NCI-H1048 (cell line): Measurements from ENCODE around the gene LOXL1.
A peak's percentile ranks its signal among the peaks of the same experiment; 100 is the strongest.
"Not testable (repeated sequence)": the region's sequence is repeated elsewhere in the genome, so short reads cannot be mapped to it uniquely, and the experiment has no call there.

Experiments used
- DNase-seq: peaks from one replicate; lab custom pipeline; 2025; lab: John Stamatoyannopoulos, UW

The LOXL1 gene

DNA sequence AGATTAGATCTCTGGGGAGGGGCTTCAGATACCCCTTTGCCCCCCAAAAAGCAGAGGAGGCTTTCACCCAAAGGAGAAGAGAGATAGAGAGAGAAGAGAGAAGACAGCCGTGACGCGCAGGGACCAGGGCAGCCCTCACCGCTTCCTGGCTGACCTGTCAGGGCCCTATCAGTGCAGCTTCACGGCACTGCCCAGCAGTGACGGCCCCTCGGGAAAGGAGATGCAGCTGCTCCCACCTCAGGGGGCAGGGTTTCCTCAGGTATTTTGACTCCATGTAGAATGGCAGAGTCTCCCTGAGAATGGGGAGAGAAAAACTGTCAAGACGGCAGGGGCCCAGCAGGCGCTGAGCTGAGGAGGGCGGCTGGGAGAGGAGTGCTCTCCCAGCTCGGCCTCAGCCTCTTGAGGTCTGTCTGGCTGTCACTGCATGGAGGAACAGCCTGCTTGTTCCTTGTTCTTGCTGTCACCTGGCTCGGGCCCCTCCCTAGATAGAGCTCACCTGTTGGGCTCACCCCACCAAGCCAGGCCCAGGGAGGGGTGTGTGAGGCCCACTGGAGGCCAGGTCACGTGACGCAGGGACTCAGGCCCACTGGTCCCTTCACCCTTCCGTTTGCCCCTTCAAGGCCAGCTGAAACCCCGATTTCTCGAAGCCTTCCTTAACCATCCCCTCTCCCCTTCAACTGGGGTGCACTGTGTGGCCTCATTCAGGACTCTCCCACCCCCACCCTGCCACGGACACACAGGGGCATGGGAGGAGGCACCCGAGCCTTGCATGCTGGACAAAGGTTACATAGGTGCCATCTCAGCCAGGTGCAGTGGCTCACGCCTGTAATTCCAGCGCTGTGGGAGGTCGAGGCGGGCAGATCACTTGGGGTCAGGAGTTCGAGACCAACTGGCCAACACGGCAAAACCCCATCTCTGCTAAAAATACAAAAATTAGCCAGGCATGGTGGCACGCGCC, 28.2 kb downstream of the LOXL1 start:
- DNase-seq: no peak

GRCh38 chr15:73955326-73955725, 29.1 kb downstream of the LOXL1 start:
- DNase-seq: no peak

DNA sequence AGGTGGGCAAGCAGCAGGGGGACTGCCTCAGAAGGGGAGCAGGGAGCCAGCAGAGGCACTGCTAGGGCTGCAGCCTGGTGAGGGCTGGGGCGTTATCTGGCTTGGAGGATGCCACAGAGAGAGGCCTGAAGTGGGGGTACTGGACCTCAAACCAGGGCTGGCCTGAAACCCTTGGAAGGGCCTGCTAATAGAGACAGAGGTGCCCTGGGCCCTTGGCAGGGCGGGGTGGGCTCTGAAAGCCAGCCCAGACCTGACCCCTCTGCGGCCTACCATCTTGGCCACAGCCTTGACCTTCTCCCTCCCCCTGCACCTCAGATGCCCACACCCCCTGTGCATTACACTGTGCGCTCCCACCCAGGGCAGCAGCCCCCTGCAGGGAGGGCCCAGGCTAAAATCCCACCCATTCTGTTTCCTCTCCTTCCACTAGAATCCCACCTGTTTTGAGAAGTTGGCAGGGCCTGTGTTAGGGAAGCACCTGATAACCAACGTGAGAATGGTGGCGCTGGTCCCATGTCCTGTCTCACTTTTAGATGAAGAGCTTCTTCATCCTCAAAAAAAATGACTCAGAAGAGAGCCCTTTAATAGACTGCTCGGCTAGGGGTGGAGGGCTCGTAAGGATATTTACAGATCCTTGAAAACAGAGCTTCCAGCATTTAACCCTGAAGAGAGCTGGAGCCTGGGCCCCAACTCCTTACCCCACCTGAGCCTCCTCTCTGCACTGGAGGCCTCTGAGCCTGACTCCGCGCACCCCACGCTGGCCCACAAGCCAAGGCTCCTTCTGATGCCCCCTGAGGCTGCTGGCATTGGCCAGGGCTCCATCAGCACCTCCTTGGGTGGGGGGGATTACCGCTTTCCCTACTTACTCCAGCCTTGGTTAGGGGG, 29.8 kb downstream of the LOXL1 start:
- DNase-seq: no peak

- DNase-seq: no peak
These were observed 30.5 kb downstream of the LOXL1 start for GRCh38 chr15:73956743-73957135.

GRCh38 chr15:73957276-73957675, 31.0 kb downstream of the LOXL1 start:
- no peak for DNase-seq

- no peak for DNase-seq
These were observed 31.5 kb downstream of the LOXL1 start for GRCh38 chr15:73957785-73958184.

DNA sequence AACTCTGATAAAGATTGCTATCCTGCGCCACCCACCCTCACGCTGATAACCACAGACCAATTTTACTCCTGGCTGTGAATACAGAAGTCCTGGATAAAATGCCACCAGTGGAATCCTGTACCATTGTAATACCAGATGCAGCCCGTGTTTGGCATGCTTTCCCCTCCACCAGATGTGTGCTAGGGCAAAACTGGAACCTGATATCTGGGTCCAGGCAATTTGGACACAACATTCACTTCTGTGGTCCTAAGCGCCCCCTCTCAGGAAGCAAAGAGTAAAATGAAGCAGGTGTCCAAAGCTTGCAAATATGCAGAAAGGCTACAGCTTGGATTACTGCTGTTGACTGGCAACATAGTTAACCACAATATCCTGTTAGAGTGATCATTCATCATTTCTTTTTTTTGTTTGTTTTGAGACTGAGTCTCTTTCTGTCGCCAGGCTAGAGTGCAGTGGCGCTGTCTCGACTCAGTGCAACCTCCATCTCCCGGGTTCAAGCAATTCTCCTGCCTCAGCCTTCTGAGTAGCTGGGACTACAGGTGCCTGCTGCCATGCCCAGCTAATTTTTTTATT, 32.8 kb downstream of the LOXL1 start:
- DNase-seq: no peak

DNA sequence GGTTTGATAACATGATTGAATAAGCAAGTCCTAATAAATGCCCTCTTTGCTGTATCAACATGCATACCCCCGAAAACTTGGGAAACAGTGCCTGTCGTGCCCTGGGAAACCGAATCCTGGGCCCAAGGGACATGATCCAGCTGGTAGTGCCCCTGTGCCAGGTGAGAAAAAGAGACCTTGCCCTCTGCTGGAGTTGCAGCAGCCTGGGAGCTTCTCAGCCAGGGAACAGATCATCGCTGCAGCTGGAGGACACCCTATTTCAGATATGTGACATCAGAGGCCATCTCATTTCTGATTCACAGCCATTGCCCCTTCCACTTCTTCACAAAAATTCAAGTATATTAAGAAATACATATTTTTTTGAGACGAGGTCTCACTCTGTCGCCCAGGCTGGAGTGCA, 33.5 kb downstream of the LOXL1 start:
- no peak for DNase-seq

DNA sequence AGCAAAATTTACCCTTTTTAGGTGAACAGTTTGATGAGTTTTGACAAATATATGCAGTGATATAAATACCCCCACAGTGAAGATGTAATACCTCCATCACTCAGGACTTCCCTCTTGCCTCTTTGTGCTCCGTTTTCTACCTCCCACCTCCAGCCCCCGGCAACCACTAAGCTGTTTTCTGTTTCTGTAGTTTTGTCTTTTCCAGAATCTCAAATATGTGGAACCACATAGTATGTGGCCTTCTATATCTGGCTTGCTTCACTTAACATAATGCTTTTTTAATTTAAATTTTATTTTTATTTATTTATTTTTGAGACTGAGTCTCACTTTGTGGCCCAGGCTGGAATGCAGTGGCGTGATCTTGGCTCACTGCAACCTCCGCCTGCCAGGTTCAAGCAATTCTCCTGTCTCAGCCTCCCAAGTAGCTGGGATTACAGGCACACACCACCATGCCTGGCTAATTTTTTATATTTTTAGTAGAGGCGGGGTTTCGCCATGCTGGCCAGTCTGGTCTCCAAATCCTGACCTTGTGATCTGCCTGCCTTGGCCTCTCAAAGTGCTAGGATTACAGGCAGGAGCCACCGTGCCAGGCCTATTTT, 34.3 kb downstream of the LOXL1 start:
- not testable (repeated sequence) for DNase-seq

DNA sequence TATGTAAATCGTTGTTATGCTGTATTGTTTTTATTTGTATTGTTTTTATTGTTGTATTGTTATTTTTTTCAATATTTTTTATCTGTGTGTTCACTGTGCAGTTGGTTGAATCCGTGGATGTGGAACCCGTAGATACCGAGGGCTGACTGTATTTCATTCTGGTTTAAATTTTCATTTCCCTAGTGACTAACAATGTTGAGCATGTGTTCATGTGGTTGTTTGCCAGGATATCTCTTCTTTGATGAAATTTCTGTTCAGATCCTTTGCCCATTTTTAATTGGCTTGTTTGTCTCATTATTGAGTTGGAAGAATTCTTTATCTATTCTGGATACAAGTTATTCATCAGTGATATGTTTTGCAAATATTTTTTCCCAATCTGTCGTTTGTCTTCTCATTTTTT, 36.2 kb downstream of the LOXL1 start:
- DNase-seq: no peak

DNA sequence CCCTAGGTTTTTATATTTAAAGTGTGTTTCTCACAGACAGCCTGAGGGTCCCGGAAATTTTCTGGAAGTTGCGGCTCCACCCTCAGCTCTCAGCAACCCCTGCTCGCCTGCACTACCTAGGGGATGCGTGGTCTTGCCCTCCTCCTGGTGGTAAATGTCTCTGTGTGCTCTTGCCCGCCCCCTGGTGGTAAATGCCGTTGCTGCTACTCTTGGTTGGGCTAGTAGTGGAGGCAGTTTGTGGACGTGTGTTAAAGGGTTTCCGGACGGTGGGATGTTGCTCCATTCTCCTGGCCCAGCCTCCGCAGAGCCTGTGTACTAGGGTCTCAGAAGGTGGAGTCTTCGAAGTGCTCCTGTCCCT, 38.5 kb downstream of the LOXL1 start:
- DNase-seq: no peak

DNA sequence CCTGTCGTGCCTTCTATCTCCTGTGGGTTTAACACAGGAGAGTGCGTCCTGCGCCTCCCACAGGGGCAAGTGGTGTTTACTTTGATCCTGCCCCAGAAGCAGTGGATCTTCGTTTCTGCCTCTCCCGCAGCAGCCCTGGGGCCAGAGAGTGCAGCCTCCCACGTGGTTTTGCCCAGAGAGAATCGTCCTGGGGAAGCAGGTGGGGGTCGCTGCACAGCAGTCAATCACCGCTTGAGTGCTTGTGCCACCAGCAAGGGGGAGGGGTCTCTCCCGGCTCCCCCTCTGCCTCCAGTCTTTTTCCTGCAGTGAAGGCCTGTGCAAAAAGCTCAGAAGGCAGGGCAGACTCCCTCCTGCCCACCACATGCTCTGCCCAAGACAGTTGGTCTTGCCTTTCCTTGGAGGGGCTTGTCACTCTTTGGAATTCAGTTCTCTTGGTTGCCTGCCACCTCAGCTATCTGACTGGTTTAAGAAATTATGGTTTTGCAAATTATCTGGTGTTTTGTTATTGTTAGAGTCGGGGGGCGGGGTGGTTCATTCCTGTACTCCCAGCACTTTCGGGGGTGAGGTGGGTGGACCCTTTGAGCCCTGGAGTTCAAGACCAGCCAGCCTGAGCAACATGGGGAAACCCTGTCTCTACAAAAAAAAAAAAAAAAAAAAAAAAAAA, 39.0 kb downstream of the LOXL1 start:
- no peak for DNase-seq

- DNase-seq: no peak
These were observed 39.5 kb downstream of the LOXL1 start for GRCh38 chr15:73965758-73966113.

DNA sequence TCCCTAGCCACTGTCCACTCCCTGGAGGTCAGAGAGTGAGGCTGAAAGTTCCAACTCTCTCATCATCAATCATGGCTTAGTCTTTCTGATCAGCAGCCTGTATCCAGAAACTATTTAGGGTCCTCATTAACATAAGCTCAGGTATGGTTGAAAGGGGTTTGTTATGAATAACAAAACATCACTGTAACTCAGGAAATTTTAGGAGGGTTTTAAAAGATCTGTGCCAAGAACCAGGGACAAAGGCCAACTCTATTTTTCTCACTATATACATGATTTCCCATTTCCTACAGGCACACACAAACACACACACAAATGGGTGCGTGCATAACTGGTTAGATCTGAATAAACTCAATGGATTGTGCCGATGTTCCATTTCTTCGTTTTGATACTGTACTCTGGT, 42.2 kb downstream of the LOXL1 start:
- DNase-seq: no peak

GRCh38 chr15:73969151-73969759, 43.0 kb downstream of the LOXL1 start:
- no peak for DNase-seq

GRCh38 chr15:73972984-73973682, 46.9 kb downstream of the LOXL1 start:
- peak; percentile 23 for DNase-seq

DNA sequence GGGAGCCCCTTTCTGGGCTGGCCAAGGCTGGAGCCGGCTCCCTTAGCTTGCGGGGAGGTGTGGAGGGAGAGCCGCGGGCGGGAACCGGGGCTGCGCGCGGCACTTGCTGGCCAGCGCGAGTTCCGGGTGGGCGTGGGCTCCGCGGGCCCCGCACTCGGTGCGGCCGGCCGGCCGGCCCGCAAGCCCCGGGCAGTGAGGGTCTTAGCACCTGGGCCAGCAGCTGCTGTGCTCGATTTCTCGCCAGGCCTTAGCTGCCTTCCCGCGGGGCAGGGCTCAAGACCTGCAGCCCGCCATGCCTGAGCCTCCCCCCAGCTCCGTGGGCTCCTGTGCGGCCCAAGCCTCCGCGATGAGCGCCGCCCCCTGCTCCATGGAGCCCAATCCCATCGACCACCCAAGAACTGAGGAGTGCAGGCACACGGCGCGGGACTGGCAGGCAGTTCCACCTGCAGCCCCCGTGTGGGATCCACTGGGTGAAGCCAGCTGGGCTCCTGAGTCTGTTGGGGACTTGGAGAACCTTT, 47.5 kb downstream of the LOXL1 start:
- DNase-seq: not testable (repeated sequence)

DNA sequence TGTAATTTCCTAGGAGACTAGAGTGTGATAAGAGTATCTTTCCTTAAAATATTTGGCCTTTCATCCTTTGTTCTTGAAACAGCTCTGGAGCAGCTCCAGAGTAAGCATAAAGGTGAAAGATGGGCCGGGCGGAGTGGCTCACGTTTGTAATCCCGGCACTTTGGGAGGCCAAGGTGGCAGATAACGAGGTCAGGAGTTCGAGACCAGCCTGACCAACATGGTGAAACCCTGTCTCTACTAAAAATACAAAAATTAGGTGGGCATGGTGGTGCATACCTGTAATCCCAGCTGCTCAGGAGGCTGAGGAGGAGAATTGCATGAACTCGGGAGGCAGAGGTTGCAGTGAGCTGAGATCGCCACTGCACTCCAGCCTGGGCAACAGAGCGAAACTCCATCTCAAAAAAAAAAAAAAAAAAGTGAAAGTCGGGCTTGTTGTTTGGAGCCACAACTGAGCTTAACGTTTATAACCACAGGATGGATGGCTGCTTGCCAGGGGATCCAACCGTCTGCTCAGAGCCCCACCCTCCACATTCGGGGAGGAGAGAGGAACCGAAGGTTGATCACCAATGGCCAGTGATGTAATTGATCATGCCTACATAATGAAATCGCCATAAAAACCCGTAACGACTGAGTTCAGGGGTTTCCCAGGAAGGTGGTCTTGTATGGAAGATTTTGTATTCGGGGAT, 49.3 kb downstream of the LOXL1 start:
- not testable (repeated sequence) for DNase-seq

GRCh38 chr15:73978896-73979295, 52.6 kb downstream of the LOXL1 start:
- no peak for DNase-seq

DNA sequence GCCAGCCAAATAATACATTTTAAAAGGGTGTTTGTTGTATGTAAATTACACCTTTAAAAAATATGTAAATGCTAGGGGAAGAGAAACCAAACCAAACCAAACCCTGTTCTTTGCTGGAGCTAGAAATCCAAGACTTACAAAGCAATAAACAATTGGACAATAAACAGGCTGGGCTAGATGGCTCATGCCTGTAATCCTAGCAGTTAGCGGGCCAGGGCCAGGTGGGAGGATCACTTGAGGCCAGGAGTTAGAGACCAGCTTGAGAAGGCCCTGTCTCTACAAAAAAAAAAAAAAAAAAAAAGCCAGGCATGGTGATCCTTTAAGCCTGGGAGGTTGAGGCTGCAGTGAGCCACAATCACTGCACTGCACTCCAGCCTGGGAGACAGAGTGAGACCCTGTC, 53.4 kb downstream of the LOXL1 start:
- no peak for DNase-seq
